Measurements from ENCODE around the gene ECM1.
A peak's percentile ranks its signal among the peaks of the same experiment; 100 is the strongest.

ECM1 gene

GRCh38 chr1:150513351-150513791 is 5.5 kb downstream of the ECM1 start:
- no peak for DNase-seq

- DNase-seq = no peak
These were observed 6.4 kb downstream of the ECM1 start for GRCh38 chr1:150514260-150514659.

GRCh38 chr1:150514913-150515327 is 7.0 kb downstream of the ECM1 start:
- DNase-seq = no peak

DNA sequence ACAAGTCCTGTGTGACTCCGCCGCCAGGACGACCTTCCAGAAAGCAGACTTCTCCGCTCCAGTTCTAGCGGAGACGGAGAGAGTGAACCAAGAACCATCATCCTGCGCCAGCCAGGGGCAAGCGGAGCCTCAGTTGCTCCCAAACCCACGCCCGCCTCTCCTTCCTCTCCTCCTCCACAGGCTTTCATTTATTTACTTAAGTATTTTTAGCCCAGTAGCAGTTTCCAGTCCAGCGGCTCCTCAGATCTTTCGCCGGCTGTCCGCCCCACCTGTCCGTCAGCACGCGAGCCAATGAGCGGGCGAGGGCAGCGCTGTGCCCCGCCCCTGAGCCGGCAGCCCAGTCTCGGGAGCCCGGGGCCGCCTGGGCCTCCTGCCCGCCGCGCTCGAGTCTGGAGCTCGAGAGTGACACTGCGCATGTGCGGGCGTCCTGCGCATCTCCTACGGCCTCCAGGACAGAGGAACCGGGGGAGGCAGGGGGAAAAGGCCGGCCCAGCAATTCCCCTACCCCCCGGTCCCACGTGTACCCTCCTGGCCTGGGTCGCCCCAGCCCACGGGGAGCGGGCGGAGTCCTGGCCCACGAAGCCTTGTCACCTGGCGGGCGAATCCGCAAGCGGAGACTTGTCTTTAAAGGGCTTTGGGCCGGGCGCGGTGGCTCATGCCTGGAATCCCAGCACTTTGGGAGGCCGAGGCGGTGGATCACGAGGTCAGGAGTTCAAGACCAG is 7.6 kb downstream of the ECM1 start, which contains the start of gene FALEC:
Gene FALEC, plus strand, starts transcription at position 425 of the 722 bp plus-strand sequence.
- DNase-seq = peak; percentile 93 to 99

GRCh38 chr1:150516050-150516591 is 8.2 kb downstream of the ECM1 start:
- DNase-seq = peak in 1 of 2 experiments; percentile 22

GRCh38 chr1:150516616-150517015 is 8.7 kb downstream of the ECM1 start:
- no peak for DNase-seq

DNA sequence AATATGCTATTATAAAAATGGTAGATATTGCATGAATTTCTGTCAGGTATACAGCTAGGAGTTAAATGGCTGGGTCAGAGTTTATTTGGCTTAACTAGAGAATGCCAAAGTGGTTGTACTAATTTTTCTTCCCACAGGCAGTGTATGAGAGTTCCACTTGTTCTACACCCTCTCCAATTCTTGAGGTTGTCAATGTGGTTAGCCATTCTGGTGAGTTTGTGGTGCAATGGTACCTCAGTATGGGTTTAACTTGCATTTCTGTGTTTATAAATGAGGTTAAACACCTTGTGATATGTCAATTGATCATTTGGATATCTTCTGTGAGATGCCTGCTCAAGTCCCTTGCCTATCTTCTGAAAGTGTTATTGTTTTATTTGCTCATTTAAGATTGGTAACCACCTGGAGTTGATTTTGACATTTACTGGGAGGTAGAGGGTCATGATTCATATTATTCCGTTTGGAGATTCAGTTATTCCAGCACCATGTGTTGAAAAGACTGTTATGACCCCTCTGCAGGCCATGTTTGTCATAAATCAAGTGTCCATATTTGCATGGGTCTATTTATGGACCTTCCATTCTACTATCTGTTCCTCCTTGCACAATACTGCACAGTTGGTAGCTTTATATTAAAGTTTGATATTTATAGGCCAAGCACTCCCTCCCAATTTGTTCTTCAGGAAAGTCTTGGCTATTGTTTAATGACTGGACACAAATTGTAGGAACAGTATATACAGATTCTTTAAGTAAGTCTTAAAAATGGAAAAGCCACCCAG is 13.5 kb downstream of the ECM1 start:
- no peak for DNase-seq

DNA sequence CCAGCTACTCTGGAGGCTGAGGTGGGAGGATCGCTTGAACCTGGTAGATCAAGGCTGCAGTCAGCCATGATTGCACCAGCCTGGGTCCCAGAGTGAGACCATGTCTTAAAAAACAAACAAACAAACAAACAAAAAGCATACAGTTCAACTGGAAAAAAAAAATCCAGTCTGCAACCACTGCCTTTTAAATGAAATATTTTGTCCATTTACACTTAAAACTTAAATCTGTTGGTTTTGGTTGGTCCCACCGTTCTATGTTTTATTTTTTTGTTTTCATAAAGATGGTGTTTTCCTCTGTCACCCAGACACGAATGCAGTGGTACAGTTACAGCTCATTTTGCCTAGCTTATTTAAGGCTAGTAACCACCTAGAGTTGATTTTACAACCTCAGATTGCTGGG is 17.4 kb downstream of the ECM1 start:
- DNase-seq = no peak

DNA sequence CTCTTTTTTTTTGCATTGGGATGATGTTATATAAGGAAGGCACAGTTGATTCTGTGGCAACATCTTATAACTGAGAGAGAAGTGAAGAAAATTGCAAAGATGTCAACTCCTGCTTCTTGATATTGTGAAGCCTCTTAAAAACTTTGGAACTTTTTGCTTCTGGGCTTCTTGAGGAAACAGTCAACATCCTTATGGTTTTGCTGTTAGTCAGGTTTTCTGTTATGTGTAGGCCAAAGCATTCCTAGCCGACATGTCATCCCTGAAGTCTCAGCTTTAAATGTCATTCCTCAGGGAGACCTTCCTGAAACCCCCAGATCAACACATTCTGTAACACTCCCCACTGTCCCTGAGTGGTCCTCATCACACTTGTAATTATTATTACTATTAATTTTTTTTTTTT is 20.3 kb downstream of the ECM1 start:
- no peak for DNase-seq

DNA sequence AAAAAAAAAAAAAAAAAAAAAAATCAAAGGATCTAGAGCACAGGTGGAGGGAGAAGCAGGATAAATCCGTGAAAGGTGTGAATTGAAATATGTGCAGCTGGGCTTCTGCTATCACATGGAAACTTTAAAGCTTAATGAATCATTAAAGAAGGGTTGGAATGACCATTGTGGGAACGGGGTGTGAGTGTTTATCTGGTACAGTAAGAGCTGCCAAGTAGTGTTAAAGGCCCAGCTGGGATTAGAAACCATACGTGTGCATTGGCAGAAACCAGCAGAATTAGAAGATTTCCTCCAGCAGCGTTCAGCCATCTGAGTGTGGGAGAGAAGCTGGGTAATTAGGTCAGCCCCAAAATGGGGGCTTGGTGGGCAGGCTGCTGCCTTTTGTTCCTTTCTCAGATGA is 21.1 kb downstream of the ECM1 start:
- DNase-seq = peak in 1 of 2 experiments; percentile 45

GRCh38 chr1:150530491-150531159 is 22.7 kb downstream of the ECM1 start:
- DNase-seq = no peak

DNA sequence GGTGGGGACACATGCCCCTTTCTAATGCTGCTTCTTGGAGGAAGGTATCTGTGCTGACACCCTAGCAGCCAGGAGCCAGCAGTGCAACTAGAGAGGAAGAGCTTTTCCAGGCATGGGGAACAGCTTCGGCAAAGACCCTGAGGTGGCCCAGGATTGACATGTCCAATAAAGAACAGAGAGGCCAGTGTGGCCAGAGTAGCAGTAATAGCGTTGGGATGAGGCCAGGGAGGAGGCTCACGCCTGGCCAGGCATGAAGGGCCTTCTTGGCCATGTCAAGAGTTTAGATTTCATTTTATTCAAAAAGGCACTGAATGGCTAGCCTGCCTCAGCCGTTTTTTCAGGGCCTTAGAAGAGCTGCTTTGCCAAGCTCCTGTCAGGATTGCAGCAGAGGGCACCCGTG is 25.0 kb downstream of the ECM1 start:
- no peak for DNase-seq

DNA sequence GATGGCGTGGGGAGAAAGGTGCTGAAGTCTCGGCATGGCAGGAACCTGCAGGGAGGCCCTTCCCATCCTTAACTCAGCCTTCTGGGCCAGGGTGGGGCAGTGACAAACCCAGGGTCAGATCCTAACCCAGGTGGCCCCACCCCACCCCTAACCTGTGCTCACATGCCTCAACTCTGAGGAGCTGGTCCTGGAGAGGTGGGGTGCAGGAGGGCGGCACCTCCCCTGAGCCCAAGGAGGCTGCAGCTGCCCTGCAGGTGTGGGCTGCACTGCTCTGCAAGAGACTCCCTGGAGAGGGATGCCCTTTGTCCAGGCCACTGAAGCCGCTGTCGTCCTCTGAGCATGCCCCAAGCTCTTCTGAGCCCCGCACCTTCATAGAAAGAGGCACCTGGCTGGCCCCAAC is 26.1 kb downstream of the ECM1 start:
- no peak for DNase-seq

- DNase-seq = no peak
These were observed 27.8 kb downstream of the ECM1 start for GRCh38 chr1:150535511-150536287.

DNA sequence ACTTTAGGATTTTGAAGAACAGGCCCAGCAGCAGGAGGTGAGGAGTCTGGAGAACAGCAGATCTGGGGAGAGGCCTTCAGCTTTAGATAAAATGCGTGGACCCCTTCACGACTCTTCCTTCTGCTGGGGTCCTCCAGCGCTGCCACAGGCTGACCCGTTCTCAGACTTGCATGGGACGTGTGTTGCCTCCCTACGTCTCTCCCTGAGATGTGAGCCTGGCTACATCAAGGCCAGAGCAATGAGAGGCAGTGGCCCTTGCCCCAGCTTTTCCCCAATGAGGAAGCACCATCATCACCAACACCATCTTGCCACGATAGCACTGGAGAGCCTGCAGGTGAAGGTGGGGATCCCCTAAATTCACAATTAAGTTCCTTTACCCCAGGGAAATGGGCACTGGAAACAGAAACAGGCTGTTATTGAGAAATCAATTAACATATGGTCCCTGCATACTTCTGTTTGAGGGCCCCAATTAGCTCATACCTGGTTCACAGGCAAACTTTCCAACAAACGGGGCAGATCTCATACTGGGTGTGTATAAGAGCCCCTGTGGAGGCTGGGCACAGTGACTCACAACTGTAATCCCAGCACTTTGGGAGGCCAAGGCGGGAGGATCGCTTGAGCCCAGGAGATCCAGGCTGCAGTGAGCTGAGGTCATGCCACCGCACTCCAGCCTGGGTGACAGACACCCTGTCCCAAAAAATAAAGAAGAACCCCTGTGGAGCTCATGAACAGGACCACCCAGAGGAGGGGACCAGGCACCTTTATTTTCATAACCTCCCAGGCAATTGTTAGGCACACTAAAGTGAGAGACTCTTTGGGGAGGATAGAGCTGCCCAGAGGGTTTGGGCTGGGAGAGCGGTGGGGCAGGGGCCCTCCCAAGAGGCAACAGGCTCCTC is 29.2 kb downstream of the ECM1 start:
- no peak for DNase-seq

- DNase-seq = no peak
These were observed 30.1 kb downstream of the ECM1 start for GRCh38 chr1:150537732-150538684.

- DNase-seq = no peak
These were observed 35.7 kb downstream of the ECM1 start for GRCh38 chr1:150543500-150544143.

DNA sequence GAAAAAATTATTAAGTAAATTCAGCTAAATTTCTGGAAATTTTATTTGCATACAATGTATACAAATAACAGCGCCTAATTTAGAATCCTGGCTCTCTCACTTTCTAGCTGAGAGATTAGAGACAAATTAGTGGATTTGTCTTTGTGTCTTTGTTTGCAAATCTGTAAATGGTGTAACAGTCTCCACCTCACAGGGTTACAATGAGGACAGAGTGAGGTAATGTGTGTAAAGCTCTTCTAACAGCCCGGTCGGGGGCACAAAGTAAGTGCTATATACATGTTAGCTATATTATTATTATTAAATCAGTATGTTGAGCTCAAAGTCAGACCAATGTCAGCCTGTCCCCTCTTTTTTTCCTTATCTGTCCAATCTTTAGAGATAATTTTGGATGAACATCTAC is 36.3 kb downstream of the ECM1 start:
- no peak for DNase-seq

GRCh38 chr1:150545486-150546032 is 37.6 kb downstream of the ECM1 start:
- no peak for DNase-seq

Measured in NCI-H446 (cell line).